KMS-11 (cell line): ENCODE results near the gene ABLIM2.

Experiments
- H2AFZ ChIP-seq: fragments of 200-600 bp; sonication (generic); 2 replicates; pipeline ENCODE4 v1.6.1; 2016; ENCODE audit warnings: antibody characterized with exemption, mixed run types, low read depth
- H3K27ac ChIP-seq: fragments of 200-600 bp; sonication (generic); 2 replicates; pipeline ENCODE4 v1.6.1; 2016; ENCODE audit warnings: mild to moderate bottlenecking, mixed run types
- H3K27me3 ChIP-seq: fragments of 200-600 bp; sonication (generic); 2 replicates; pipeline ENCODE4 v1.6.1; 2017; ENCODE audit warnings: mild to moderate bottlenecking, low read depth, mixed run types, moderate library complexity; ENCODE audit not compliant: insufficient read depth
- H3K36me3 ChIP-seq: fragments of 200-600 bp; sonication (generic); 2 replicates; pipeline ENCODE4 v1.6.1; 2017; ENCODE audit warnings: mild to moderate bottlenecking, mixed run types; ENCODE audit not compliant: insufficient read depth
- H3K4me1 ChIP-seq: fragments of 200-600 bp; sonication (generic); 2 replicates; pipeline ENCODE4 v1.6.1; 2016; ENCODE audit warnings: mild to moderate bottlenecking, low read depth, mixed run types; ENCODE audit not compliant: poor library complexity, severe bottlenecking
- H3K4me2 ChIP-seq: fragments of 200-600 bp; sonication (generic); 2 replicates; pipeline ENCODE4 v1.7.0; 2016; ENCODE audit warnings: mild to moderate bottlenecking, mixed run types
- H3K4me3 ChIP-seq: fragments of 200-600 bp; sonication (generic); IDR thresholded peaks from 2 replicates; pipeline ENCODE4 v1.6.1; 2017; ENCODE audit warnings: low read depth, low read length, mixed read lengths; ENCODE audit not compliant: insufficient read depth
- H3K79me2 ChIP-seq: fragments of 200-600 bp; sonication (generic); 2 replicates; pipeline ENCODE4 v1.6.1; 2016; ENCODE audit warnings: low read depth, mixed run types; ENCODE audit not compliant: insufficient read depth
- H3K9ac ChIP-seq: fragments of 200-600 bp; sonication (generic); 2 replicates; pipeline ENCODE4 v1.6.1; 2016; ENCODE audit warnings: mild to moderate bottlenecking, mixed run types
- H4K20me1 ChIP-seq: fragments of 200-600 bp; sonication (generic); 2 replicates; pipeline ENCODE4 v1.6.1; 2016; ENCODE audit warnings: mild to moderate bottlenecking, mixed run types; ENCODE audit not compliant: insufficient read depth
- TF ChIP-seq, protein P1 (sequence below): fragments of 200-600 bp; sonication (generic); conservative IDR thresholded peaks from 2 replicates; pipeline ENCODE4 v1.6.1; 2017; ENCODE audit warnings: low read depth, mild to moderate bottlenecking, antibody characterized with exemption, low read length, moderate library complexity, mixed read lengths

The ABLIM2 gene

GRCh38 chr4:7941111-7941964, 217.3 kb downstream of the ABLIM2 start:
- no peaks in the 10 kb centered on the region for H3K4me1 ChIP-seq
- no peak overlapping the region for H3K27ac ChIP-seq
- no peak overlapping the region for H3K9ac ChIP-seq

DNA sequence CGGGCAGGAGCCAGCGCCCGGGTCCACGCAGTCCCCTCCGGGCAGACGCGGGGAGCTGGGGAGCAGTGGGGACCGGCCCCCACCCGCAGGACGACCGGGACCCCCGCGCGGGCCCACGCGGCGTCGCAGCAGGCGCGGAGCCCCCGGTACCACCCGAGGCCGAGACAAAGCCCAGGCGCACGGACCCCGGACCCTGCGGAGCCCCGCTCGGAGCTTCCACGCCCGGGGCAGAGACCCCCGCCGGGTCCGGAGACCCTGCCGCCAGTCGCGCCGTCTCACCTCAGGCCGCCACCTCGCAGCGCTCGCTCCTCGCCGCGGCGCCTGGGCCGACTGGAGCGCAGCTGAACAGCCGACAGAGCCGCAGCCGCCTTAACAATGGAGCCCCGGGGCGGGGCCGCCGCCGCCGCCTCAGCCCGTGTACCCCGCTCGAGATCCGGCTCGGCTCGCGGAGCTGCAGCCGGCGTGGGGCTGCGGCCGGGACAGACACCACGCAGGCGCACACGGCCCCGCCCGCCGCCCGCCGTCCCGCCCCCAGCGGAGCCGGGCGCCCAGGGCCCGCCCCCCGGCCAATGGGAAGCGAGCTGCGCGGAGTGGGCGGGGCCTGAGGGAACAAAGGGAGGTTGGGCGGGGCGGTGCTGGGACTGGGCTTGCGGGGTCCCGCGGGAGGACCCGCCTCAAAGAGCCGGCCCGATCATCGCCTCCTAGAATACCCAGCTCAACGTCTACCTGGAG, 219.1 kb downstream of the ABLIM2 start, which contains the start of gene AFAP1:
Gene AFAP1, minus strand, starts transcription at position 485 of the 732 bp plus-strand sequence. CDS start 67,783 bp downstream, outside the sequence.
- no peaks in the 10 kb centered on the region for H4K20me1 ChIP-seq
- H3K79me2 ChIP-seq = no peaks in the 10 kb centered on the region
- H3K9ac ChIP-seq = no peak within 1 kb of the TSS
- no peak within 1 kb of the TSS for H3K4me3 ChIP-seq
- H2AFZ ChIP-seq = no peak within 1 kb of the TSS
- no peak within 1 kb of the TSS for H3K4me2 ChIP-seq
- H3K4me1 ChIP-seq = no peaks in the 10 kb centered on the region
- H3K36me3 ChIP-seq = no peaks in the 10 kb centered on the region
- TF ChIP-seq, protein P1, sequence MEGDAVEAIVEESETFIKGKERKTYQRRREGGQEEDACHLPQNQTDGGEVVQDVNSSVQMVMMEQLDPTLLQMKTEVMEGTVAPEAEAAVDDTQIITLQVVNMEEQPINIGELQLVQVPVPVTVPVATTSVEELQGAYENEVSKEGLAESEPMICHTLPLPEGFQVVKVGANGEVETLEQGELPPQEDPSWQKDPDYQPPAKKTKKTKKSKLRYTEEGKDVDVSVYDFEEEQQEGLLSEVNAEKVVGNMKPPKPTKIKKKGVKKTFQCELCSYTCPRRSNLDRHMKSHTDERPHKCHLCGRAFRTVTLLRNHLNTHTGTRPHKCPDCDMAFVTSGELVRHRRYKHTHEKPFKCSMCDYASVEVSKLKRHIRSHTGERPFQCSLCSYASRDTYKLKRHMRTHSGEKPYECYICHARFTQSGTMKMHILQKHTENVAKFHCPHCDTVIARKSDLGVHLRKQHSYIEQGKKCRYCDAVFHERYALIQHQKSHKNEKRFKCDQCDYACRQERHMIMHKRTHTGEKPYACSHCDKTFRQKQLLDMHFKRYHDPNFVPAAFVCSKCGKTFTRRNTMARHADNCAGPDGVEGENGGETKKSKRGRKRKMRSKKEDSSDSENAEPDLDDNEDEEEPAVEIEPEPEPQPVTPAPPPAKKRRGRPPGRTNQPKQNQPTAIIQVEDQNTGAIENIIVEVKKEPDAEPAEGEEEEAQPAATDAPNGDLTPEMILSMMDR = no peak
- peaks cover 4% of the 10 kb centered on the region; the same call in 1 of the 2 replicates for H3K27me3 ChIP-seq
- H3K27ac ChIP-seq = no peak within 1 kb of the TSS

More at GRCh38 chr4:7941111-7941964, 217.3 kb downstream of the ABLIM2 start:
- Histone ChIP-seq H3K4me3 (no peak overlapping the region), H2AFZ (no peak overlapping the region), H4K20me1 (no peaks in the 10 kb centered on the region), H3K4me2 (no peak overlapping the region), H3K36me3 (no peaks in the 10 kb centered on the region), H3K79me2 (no peaks in the 10 kb centered on the region), H3K27me3 (no peaks in the 10 kb centered on the region)
- TF ChIP-seq, protein P1 = no peak

DNA sequence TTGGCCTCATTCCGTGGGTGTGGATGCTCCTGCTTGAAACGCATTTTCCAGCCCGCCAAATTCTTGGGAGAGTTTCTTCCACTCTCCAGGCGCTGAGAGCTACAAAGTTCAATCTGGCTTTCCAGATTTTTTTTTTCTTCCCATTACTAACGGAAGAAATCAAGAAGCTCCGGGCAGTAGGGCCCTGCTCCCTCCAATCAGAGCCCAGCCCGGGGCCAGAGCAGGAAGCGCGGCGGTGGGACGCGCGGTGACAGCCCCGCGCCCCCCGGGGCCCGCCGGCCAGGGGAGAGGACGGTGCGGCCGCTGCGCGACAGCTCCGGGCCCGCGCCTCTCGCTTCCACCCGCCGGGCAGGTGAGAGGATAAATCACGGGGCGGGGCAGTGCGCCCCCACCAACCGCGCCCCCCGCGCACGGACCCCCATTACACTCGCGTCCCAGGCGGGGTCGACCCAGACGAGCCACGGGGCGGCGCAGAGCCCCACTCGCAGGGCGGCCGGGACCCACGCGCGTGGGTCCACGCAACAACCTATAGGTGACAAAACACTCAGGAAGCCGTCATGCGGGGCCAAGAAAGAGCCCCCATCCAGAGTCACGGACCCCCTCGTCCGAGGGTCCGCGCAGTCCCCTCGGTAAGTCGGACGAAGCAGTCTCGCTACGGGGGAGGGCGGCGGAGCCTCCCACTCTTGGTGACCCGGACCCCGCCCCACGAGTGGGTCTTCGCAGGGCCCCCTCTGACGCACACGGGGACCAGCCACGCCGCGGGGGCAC, 219.8 kb downstream of the ABLIM2 start:
- Histone ChIP-seq H3K27ac (no peak overlapping the region), H3K4me3 (no peak overlapping the region), H4K20me1 (no peaks in the 10 kb centered on the region), H3K4me2 (no peak overlapping the region), H3K79me2 (no peaks in the 10 kb centered on the region), H3K4me1 (no peaks in the 10 kb centered on the region), H3K27me3 (peaks cover 4% of the 10 kb centered on the region; the same call in 1 of the 2 replicates), H2AFZ (no peak overlapping the region), H3K36me3 (no peaks in the 10 kb centered on the region), H3K9ac (no peak overlapping the region)
- TF ChIP-seq, protein P1 = no peak

GRCh38 chr4:7938266-7938608, 220.4 kb downstream of the ABLIM2 start:
- Histone ChIP-seq H3K4me3 (no peak overlapping the region), H3K27me3 (peaks cover 4% of the 10 kb centered on the region; the same call in 1 of the 2 replicates), H2AFZ (no peak overlapping the region), H3K4me1 (no peaks in the 10 kb centered on the region), H3K9ac (no peak overlapping the region), H4K20me1 (no peaks in the 10 kb centered on the region), H3K27ac (no peak overlapping the region), H3K36me3 (no peaks in the 10 kb centered on the region), H3K79me2 (no peaks in the 10 kb centered on the region), H3K4me2 (no peak overlapping the region)
- TF ChIP-seq, protein P1 = no peak
